ENCODE data around the gene C11orf91.
"Not testable (repeated sequence)": the region's sequence is repeated elsewhere in the genome, so short reads cannot be mapped to it uniquely, and the experiment has no call there.

The C11orf91 gene

DNA sequence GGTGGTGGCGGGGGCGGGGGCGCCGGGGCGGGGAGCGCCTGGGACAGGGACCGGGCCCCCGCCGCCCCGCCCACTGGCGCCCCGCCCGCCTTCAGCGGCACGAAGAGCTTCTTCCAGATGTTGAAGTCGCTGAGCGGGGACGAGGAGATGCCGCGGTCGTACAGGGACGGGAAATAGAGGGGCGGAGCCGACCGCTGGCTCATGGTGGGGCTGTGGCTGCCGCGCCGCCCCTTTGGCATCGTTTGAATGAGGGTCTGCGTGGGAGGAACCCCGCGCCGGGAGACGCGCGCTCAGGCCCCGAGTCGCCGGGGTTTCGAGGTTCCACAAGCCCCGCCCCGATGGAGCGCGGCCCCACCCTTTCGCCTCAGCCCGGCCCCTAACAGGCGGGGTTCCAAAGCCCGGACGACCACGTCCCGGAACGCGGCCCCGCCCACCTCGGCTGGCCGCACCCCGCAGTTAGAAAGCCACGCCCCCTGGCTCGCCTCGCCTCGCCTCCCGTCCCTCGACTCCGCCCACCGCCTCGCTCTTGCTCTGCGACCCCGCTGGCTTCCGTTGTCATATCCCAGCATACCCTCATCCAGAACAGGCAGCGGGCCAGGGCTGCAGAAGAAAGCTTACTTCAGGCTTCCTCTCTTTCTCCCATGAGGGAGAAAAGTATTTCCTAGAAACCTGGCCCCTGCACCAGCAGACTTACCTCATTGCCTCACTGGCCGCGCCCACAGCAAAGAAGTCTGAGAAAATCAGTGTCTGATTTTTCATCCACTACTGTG lies at the start of gene C11orf91:
Gene C11orf91 (minus strand): TSS at position 325 of the 770 bp plus-strand sequence. CDS start 86 bp downstream, at position 239.
- peak; percentile 82 for DNase-seq (ENCODE audit: low read depth)

GRCh38 chr11:33747979-33748378 lies 47.4 kb upstream of the C11orf91 start:
- no peak for DNase-seq (ENCODE audit: low read depth)

GRCh38 chr11:33743291-33743690 lies 42.7 kb upstream of the C11orf91 start:
- DNase-seq (ENCODE audit: low read depth), result no peak

DNA sequence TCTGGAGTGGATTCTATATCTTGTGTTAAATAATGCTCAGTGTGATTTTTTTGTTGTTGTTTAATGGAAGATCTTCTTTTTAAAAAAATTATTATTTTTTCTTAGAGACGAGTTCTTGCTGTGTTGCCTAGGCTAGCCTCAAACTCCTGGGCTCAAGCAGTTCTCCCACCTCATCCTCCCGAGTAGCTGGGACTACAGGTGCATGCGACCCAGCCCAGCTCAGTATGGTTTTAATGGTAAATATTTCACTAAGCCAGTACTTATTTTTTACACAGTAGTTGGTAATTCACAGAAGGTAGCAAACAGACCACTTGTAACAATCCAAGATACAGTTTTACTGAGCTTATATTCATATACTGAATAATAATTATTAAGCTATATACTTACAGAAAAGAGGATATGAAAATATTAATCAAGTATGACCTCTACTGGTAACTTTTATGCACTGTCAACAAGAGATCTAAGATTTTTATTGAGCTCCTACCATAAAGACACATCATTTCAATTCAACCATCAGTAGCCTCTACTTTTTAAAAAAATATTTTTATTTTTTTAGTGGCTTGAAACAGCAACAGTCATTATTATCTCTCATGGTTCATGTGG lies 41.7 kb upstream of the C11orf91 start:
- no peak for DNase-seq (ENCODE audit: low read depth)

DNA sequence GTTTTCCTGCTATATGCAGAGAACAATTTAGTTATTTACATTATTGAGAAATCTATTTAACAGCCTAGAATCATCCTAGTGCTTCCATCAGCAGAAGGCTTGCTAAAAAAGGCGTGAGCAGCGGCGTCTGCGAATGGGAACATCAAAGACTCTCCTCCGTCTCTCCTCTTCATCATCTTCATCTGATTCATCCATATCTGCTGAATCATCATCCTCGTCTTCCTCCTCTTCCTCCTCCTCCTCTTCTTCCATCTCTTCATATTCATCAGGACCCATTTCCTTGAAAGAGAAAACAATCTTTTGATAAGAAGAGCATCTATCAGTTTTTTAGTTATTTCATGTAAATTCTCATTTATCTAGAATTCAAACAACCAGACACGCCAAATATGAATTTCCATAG lies 41.2 kb upstream of the C11orf91 start:
- no peak for DNase-seq (ENCODE audit: low read depth)

- DNase-seq (ENCODE audit: low read depth), result no peak
Measured at GRCh38 chr11:33737362-33737821, 36.8 kb upstream of the C11orf91 start.

DNA sequence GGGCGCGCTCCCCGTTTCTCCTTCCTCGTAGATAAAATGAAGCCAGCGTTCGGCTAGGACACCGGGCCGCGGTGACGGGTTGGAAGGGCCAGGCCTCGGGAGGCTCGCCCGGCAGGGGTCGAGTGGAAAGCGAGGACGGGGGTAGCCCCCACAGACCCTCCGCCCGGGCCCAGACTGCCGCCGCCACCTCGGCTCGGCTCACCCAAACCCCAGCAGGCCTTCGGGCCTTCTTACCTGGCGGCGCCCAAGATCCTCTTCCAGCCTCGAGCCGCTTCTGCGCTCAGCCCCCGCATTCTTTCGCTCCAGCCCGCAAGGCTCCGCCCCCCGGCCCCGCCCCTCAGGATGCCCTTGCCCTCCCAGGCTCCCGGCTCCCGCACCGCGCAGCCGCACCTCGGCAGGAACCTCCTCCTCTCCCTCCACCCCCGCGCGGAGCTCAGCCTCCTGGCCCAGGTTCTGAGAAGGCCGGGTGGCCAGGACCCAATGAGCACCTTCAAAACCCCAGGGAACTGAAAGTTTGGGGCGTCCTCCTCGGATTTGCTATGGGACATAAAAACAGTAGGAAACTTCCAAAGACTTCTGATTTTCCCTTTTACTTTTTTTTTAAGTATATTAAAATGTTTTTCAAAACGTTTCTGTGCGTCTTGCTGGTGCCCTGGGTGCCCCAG lies 35.7 kb upstream of the C11orf91 start, which contains the start of gene CD59:
Gene CD59 (minus strand): TSS at position 276 of the 665 bp plus-strand sequence. CDS start 13,978 bp downstream, outside the sequence.
- DNase-seq (ENCODE audit: low read depth), result peak; percentile 72

- no peak for DNase-seq (ENCODE audit: low read depth)
Measured at GRCh38 chr11:33735271-33736147, 34.9 kb upstream of the C11orf91 start.

DNA sequence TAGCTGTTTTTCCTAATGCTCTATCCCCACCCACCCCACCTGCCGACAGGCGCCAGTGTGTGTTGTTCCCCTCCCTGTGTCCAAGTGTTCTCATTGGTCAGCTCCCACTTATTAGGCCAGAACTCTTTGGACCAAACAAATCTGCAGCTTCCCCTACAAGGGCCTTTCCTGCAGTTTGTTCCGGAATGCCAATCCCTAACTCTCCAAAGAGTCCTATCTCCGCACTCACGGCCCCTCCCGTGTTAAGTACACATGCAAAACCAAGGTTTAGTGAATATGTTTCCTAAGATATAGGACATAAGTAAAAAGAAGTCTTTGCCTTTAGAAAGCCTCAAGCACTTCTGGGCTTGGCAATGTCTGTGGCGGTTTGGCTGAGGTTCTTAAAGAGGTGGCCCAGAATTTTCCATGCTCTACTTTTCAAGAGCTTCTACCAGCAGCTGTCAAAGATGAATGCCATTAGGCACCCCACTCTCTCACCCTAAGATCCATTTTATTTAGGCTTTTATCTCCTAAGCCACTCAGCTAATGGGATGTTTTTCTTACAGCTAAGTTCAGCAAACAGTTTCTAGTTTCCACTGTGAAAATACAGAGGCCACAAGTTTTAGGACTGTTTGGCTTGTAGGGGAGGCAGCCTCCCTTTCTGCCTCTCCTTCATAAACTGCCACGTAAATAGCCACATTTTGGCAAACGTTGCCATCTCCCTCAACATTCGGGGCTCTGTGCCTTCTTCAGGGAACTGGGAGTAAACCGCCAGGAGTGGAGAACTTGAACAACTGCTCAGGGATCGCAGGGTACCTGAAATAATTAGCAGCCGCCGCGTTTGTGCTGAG lies 34.0 kb upstream of the C11orf91 start:
- no peak for DNase-seq (ENCODE audit: low read depth)

DNA sequence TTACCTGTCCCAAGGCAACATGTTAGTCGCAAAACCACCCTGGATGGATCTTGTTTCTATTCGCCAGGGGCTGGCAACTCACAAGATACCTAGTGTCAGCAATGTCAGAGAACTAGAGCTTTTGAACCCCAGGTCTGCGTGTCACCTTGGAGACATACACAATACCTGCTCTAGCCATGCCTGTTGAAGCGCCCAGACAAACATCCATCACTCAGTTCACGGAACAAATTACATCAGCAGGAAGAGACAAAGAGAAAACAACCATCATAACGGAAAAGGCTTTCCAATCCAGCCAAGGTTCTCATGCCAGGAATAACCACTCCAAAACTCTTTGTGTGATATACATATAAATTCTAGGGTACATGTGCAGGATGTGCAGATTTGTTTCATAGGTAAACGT lies 33.4 kb upstream of the C11orf91 start:
- no peak for DNase-seq (ENCODE audit: low read depth)

DNA sequence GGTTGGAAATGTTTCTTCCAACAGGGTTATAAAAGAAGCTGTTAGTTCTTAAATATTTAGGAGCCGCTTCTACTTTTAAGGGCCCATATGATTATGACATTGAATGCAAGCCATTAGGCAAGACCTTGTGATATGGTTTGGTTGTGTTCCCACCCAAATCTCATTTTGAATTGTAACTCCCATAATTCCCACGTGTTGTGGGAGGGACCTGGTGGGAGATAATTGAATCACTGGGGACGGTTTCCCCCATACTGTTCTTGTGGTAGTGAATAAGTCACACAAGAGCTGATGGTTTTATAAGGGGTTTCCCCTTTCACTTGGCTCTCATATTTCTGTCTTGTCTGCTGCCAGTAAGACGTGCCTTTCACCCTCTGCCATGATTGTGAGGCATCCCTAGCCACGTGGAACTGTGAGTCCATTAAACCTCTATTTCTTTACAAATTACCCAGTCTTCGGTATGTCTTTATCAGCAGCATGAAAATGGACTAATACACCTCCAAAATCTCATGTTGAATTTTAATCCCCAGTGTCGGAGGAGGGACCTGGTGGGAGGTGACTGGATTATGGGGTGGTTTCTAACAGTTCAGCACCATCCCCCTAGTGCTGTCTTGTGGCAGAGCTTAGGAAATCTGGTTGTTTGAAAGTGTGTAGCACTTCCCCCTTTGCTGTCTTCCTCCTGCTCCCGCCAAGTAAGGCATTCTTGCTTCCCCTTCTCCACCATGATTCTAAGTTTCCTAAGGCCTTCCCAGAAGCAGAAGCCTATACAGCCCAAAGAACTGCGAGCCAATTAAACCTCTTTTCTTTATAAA lies 31.3 kb upstream of the C11orf91 start:
- no peak for DNase-seq (ENCODE audit: low read depth)

- DNase-seq (ENCODE audit: low read depth), result no peak
Measured at GRCh38 chr11:33730716-33731115, 30.1 kb upstream of the C11orf91 start.

DNA sequence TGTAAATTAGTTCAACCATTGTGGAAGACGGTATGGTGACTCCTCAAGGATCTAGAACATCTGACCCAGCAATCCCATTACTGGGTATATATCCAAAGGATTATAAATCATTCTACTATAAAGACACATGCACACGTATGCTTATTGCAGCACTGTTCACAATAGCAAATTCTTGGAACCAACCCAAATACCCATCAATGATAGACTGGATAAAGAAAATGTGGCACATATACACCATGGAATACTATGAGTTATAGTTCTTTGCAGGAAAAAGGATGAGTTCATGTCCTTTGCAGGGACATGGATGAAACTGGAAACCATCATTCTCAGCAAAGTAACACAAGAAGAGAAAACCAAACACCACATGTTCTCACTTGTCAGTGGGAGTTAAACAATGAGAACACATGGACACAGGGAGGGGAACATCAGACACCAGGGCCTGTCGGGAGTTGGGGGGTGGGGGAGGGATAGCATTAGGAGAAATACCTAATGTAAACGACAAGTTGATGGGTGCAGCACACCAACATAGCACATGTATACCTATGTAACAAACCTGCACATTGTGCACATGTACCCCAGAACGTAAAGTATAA lies 28.5 kb upstream of the C11orf91 start:
- DNase-seq (ENCODE audit: low read depth), result not testable (repeated sequence)

- DNase-seq (ENCODE audit: low read depth), result not testable (repeated sequence)
Measured at GRCh38 chr11:33727539-33727938, 26.9 kb upstream of the C11orf91 start.

DNA sequence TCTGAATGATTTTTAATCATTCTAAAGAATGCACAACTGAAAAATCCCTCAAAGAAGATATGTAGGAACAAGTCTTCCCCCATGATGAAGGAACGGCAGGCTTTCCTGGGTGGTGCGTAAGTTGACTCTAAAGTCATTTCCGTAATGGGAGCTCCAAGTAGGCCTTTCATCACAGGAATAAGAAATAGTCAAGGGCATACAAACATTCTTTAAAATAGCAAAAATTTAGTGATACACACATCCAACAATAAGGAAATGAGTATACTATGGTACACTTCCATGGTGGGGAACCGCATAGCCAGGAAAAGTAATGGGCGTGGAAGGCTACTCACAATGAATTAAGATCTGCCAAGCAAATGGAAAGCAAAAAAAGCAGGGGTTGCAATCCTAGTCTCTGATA lies 24.9 kb upstream of the C11orf91 start:
- no peak for DNase-seq (ENCODE audit: low read depth)

DNA sequence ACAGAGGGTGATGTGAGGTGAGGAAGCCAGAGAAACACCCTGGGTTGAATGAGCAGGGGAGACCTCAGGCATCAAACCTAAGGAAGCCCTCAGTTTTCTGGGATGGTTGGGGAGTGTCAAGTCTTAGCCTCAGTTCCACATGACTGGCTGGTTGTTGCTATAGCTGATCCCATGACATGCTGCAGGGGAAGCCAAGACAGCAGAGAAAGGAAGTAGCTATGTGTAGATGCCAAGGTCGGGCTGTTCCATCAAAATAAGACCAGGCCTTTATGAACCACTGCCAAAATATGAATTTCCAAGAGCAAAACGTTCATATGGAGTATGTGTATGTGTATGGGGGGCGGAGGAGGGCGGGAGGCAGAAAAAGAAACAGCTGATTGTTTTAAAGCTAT lies 24.0 kb upstream of the C11orf91 start:
- DNase-seq (ENCODE audit: low read depth), result no peak

DNA sequence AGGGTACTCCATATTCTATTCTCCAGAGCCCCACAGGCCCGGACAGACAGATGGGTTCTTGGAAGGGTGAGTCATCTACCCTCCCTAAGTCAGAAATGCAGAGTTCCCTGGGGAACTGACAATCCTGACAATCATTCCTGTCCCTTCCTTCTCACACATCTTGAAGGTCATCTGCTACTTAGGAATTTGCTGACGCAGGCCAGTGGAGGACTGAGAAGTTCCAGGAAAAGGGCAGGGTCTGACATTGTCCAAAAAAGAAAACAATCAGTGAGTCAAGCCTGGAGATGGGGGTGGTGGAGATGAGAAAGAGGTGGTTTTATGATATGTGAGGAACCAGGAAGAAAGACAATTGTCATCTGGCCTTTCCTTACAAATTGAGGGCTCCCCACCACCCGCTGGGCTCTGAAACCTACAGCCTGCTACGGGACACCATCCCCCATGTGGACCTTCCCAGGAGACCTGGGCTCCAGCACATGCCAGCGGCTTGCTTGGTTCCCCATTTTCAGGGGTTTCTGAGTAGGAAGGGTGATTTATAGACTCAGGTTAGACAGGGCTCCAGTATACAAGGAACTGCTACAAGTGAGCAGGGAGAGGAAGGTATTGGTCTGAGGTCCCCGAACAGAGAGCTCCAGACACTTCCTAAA lies 22.7 kb upstream of the C11orf91 start:
- DNase-seq (ENCODE audit: low read depth), result no peak

DNA sequence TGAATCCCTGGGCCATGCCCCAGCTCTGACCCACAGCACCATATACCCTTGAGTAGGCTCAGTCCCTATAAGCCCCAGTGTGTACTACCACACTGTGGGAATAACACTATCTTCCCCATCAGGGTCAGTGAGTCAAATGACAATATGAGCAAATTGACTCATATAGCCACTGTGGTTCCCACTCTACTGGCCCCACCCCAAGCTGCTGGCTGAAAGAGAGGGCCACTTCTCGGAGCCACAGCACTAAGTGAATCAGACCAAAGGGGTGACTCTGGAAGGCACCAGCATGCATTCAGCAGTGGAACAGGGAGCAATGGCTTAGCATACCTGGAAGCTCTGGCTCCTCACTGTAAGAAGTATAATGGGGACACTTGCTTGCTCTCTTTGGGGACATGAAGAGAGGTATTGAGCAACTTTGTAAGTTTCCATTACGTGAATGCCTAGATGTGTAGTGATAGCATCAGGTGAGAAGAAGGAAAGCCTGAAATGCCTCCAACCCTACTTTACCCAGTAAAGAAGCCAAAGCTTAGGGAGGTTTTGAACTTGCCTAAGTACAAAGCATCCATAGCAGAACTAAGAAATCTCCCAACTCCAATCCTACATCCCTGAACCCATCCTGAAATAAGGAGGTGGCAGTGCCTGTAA lies 22.1 kb upstream of the C11orf91 start:
- DNase-seq (ENCODE audit: low read depth), result no peak

- no peak for DNase-seq (ENCODE audit: low read depth)
Measured at GRCh38 chr11:33721984-33722383, 21.4 kb upstream of the C11orf91 start.
